ENCODE results near the gene CTXN1. TPM values are rescaled to one million over a fixed set of nuclear protein-coding genes. Genes with fewer than 3 reads are reported as not detected.

CTXN1 gene
- polyA plus RNA-seq, 1 of the 3 experiments (the other 2 are of a cell fraction): 53.8 TPM

DNA sequence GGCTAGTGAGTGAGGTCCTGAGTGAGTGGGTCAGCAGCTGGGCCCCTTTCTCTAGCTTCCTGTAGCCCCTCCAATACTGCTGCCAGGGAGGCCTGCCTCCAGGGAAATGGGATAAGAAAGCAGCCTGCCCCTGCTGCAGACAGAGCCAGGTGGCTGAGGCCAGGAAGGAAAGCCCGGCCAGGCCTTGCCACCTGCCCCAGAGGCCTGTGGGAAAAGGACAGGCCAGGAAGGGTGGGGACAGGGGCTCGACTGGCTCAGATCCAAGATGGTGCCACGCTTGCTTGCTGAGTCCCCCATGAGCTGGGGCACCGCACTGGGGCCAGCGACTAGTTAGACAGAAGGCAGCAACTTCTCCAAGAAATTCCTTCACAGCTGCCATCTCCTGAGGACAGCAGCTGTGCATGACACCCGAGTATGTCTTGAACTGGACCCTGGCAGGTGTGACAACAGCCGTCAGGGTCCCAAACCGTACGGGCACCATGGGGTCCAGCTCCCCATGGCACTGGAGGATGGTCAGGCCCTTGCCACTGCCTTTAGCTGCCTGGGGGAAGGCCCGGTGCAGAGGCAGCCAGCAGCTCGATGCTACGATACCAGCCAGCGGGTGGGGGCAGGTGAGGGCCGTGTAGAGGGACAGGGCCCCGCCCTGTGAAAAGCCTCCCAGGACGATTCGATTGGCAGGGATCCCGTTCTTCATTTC lies 46.7 kb downstream of the CTXN1 start:
- no peaks in the 10 kb centered on the region for H3F3A ChIP-seq (replicated peaks; ENCODE audit: insufficient read depth)
- DNase-seq: no peak
- TF ChIP-seq, protein P1, sequence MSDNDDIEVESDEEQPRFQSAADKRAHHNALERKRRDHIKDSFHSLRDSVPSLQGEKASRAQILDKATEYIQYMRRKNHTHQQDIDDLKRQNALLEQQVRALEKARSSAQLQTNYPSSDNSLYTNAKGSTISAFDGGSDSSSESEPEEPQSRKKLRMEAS (IDR thresholded peaks at IDR 0.05; ENCODE audit: low read depth): no peak
- TF ChIP-seq POLR2AphosphoS5 (IDR thresholded peaks at IDR 0.05; ENCODE audit: low read depth, low read length) (no peak), ELF1 (IDR thresholded peaks at IDR 0.05) (no peak), GATA2 (CRISPR knock-in tag; IDR thresholded peaks at IDR 0.05) (no peak), RAD21 (IDR thresholded peaks at IDR 0.05; ENCODE audit: low read length) (no peak), MEF2A (IDR thresholded peaks at IDR 0.05; ENCODE audit: borderline replicate concordance, low read depth) (no peak), CHD2 (IDR thresholded peaks at IDR 0.05; ENCODE audit: low read length, partially characterized antibody) (no peak), RXRA (IDR thresholded peaks at IDR 0.05; ENCODE audit: borderline replicate concordance, low read depth) (no peak), FOXM1 (IDR thresholded peaks at IDR 0.05; ENCODE audit: low read depth) (no peak), TEAD4 (IDR thresholded peaks at IDR 0.05; ENCODE audit: borderline replicate concordance, insufficient read depth) (no peak), TCF12 (IDR thresholded peaks at IDR 0.05) (no peak), YY1 (IDR thresholded peaks at IDR 0.05; ENCODE audit: low read depth) (no peak), NRF1 (IDR thresholded peaks at IDR 0.05; ENCODE audit: low read depth, low read length) (no peak)
- TF ChIP-seq, protein P2, sequence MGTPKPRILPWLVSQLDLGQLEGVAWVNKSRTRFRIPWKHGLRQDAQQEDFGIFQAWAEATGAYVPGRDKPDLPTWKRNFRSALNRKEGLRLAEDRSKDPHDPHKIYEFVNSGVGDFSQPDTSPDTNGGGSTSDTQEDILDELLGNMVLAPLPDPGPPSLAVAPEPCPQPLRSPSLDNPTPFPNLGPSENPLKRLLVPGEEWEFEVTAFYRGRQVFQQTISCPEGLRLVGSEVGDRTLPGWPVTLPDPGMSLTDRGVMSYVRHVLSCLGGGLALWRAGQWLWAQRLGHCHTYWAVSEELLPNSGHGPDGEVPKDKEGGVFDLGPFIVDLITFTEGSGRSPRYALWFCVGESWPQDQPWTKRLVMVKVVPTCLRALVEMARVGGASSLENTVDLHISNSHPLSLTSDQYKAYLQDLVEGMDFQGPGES (IDR thresholded peaks at IDR 0.05; ENCODE audit: low read depth, low read length): no peak
- TF ChIP-seq, protein P3, sequence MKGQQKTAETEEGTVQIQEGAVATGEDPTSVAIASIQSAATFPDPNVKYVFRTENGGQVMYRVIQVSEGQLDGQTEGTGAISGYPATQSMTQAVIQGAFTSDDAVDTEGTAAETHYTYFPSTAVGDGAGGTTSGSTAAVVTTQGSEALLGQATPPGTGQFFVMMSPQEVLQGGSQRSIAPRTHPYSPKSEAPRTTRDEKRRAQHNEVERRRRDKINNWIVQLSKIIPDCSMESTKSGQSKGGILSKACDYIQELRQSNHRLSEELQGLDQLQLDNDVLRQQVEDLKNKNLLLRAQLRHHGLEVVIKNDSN (IDR thresholded peaks at IDR 0.05; ENCODE audit: borderline replicate concordance, low read depth): no peak
- TF ChIP-seq, protein P4, sequence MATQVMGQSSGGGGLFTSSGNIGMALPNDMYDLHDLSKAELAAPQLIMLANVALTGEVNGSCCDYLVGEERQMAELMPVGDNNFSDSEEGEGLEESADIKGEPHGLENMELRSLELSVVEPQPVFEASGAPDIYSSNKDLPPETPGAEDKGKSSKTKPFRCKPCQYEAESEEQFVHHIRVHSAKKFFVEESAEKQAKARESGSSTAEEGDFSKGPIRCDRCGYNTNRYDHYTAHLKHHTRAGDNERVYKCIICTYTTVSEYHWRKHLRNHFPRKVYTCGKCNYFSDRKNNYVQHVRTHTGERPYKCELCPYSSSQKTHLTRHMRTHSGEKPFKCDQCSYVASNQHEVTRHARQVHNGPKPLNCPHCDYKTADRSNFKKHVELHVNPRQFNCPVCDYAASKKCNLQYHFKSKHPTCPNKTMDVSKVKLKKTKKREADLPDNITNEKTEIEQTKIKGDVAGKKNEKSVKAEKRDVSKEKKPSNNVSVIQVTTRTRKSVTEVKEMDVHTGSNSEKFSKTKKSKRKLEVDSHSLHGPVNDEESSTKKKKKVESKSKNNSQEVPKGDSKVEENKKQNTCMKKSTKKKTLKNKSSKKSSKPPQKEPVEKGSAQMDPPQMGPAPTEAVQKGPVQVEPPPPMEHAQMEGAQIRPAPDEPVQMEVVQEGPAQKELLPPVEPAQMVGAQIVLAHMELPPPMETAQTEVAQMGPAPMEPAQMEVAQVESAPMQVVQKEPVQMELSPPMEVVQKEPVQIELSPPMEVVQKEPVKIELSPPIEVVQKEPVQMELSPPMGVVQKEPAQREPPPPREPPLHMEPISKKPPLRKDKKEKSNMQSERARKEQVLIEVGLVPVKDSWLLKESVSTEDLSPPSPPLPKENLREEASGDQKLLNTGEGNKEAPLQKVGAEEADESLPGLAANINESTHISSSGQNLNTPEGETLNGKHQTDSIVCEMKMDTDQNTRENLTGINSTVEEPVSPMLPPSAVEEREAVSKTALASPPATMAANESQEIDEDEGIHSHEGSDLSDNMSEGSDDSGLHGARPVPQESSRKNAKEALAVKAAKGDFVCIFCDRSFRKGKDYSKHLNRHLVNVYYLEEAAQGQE (IDR thresholded peaks at IDR 0.05; ENCODE audit: low read depth, low read length): no peak
- 88% methylated on average over 14 of the region's 18 CpGs for WGBS (ENCODE audit: low lambda C conversion rate)
- no peak overlapping the region for H2AFZ ChIP-seq (ENCODE audit: low read depth)
- H3K36me3 ChIP-seq (replicated peaks in 1 of 2; ENCODE audit: control insufficient read depth in 1 of 2, insufficient read depth in 2 of 2, low read length in 1 of 2): no peaks in the 10 kb centered on the region
- ChIA-PET CTCF (interaction anchor here (0.8 kb wide), 1 partner anchor 17 kb away, joined by 4 read pairs; no protein-coding TSS in a partner anchor), POLR2A (no interaction called here)
- no peak overlapping the region for H3K27ac ChIP-seq (ENCODE audit: low read depth in 2 of 2, low read length in 1 of 2)
- no peaks in the 10 kb centered on the region for H3K9me2 ChIP-seq
- peaks cover 0 to 4% of the 10 kb centered on the region in 2 experiments; a peak in 1 of 4 replicates for H3K4me1 ChIP-seq (ENCODE audit: control insufficient read depth in 1 of 2, insufficient read depth in 2 of 2, low read depth in 1 of 2, low read length in 1 of 2)
- no peaks in the 10 kb centered on the region for H3K27me3 ChIP-seq (ENCODE audit: insufficient read depth)
- H3K4me3 ChIP-seq (ENCODE audit: low read depth in 2 of 2, low read length in 1 of 2): no peak overlapping the region
- no peaks in the 10 kb centered on the region for H3K9me3 ChIP-seq
- H4K20me1 ChIP-seq (ENCODE audit: insufficient read depth): no peaks in the 10 kb centered on the region
- no peak overlapping the region for H3K9ac ChIP-seq
- H3K4me2 ChIP-seq: no peak overlapping the region
- no peaks in the 10 kb centered on the region for H3K79me2 ChIP-seq (ENCODE audit: insufficient read depth)

All from SK-N-SH (cell line).